Measurements from ENCODE around the gene CPNE5.

DNA sequence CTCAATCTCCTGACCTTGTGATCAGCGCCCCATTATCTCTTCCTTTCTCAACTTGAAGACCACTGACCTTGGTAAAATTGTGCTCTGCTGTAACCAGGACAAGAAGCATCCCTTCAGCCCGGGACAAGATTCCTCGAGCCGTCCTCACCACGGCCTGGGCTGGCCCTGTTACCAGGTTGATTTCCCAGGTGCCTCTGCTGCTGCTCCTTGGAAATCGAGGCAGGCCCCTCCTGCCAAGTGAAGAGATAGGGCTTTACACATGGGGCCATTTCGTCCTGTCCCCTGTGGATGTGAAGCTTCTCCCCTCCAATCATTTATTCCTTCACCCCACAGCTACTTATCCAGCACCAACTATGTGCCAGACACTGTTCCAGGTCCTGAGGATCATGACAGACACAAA, 120.1 kb downstream of the CPNE5 start:
- TF ChIP-seq, protein P1, sequence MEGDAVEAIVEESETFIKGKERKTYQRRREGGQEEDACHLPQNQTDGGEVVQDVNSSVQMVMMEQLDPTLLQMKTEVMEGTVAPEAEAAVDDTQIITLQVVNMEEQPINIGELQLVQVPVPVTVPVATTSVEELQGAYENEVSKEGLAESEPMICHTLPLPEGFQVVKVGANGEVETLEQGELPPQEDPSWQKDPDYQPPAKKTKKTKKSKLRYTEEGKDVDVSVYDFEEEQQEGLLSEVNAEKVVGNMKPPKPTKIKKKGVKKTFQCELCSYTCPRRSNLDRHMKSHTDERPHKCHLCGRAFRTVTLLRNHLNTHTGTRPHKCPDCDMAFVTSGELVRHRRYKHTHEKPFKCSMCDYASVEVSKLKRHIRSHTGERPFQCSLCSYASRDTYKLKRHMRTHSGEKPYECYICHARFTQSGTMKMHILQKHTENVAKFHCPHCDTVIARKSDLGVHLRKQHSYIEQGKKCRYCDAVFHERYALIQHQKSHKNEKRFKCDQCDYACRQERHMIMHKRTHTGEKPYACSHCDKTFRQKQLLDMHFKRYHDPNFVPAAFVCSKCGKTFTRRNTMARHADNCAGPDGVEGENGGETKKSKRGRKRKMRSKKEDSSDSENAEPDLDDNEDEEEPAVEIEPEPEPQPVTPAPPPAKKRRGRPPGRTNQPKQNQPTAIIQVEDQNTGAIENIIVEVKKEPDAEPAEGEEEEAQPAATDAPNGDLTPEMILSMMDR (IDR thresholded peaks at IDR 0.05; ENCODE audit: low read depth, low read length), result no peak
- TF ChIP-seq EZH2phosphoT487 (IDR thresholded peaks at IDR 0.05; ENCODE audit: low read depth), result no peak

Measured in OCI-LY3 (cell line).